Activated T-cell treated with anti-CD3 and anti-CD28 coated beads for 1 hour (primary cell): Measurements from ENCODE around the gene NFIC.
A peak's percentile ranks its signal among the peaks of the same experiment; 100 is the strongest.
"Not testable (repeated sequence)": the region's sequence is repeated elsewhere in the genome, so short reads cannot be mapped to it uniquely, and the experiment has no call there.

ENCODE experiments used
- DNase-seq: peaks from one replicate; pipeline ENCODE4 v3.0.0-alpha.2; 2020; ENCODE audit warnings: low read depth

The NFIC gene

GRCh38 chr19:3338541-3339181 is 27.7 kb upstream of the NFIC start:
- peak; percentile 56 for DNase-seq

- no peak for DNase-seq
Observed at GRCh38 chr19:3340340-3340739, 26.0 kb upstream of the NFIC start.

GRCh38 chr19:3342246-3342645 is 24.1 kb upstream of the NFIC start:
- DNase-seq = no peak

GRCh38 chr19:3342962-3343361 is 23.4 kb upstream of the NFIC start:
- DNase-seq = not testable (repeated sequence)

GRCh38 chr19:3343619-3344502 is 22.5 kb upstream of the NFIC start:
- no peak for DNase-seq

- no peak for DNase-seq
Observed at GRCh38 chr19:3344608-3345598, 21.5 kb upstream of the NFIC start.

- DNase-seq = no peak
Observed at GRCh38 chr19:3345850-3346460, 20.4 kb upstream of the NFIC start.

GRCh38 chr19:3346677-3347353 is 19.6 kb upstream of the NFIC start:
- DNase-seq = no peak

- DNase-seq = no peak
Observed at GRCh38 chr19:3348042-3348441, 18.3 kb upstream of the NFIC start.

GRCh38 chr19:3348469-3348868 is 17.9 kb upstream of the NFIC start:
- DNase-seq = not testable (repeated sequence)

- no peak for DNase-seq
Observed at GRCh38 chr19:3350014-3350663, 16.2 kb upstream of the NFIC start.

GRCh38 chr19:3351702-3352447 is 14.5 kb upstream of the NFIC start:
- DNase-seq = no peak

- DNase-seq = no peak
Observed at GRCh38 chr19:3353493-3353892, 12.9 kb upstream of the NFIC start.

- no peak for DNase-seq
Observed at GRCh38 chr19:3356805-3357204, 9.6 kb upstream of the NFIC start.

- no peak for DNase-seq
Observed at GRCh38 chr19:3357271-3357991, 9.0 kb upstream of the NFIC start.

GRCh38 chr19:3357992-3358688 is 8.2 kb upstream of the NFIC start:
- no peak for DNase-seq

GRCh38 chr19:3358689-3359014 is 7.7 kb upstream of the NFIC start:
- DNase-seq = no peak

GRCh38 chr19:3359015-3359918 is 7.1 kb upstream of the NFIC start:
- DNase-seq = peak; percentile 61
